Caco-2 (cell line): ENCODE data around the gene OLFML2A. TPM values are rescaled to one million over a fixed set of nuclear protein-coding genes. Genes with fewer than 3 reads are reported as not detected.
"Not testable (repeated sequence)": the region's sequence is repeated elsewhere in the genome, so short reads cannot be mapped to it uniquely, and the experiment has no call there.

ENCODE experiments used
- BruUV-seq: library from RNA; stranded (reverse); fragments of 400-500 nt; replicated peaks from 2 replicates; lab custom pipeline; 2021; lab: Mats Ljungman, UMichigan
- CTCF ChIA-PET: fragments of 300-600 bp; sonication (Branson Sonifier 250); formaldehyde crosslinking; loops from one replicate; lab custom pipeline; 2022; ENCODE audit warnings: antibody characterized with exemption; lab: Charles Lee
- POLR2A ChIA-PET: fragments of 300-600 bp; sonication (Branson Sonifier 250); formaldehyde crosslinking; loops from one replicate; lab custom pipeline; 2022; ENCODE audit warnings: antibody characterized with exemption; lab: Charles Lee
- DNase-seq, 2 experiments: peaks; one replicate each; pipeline versions ENCODE4 v3.0.0 to v3.0.0-alpha.2; 2020 to 2022
- H3K27me3 ChIP-seq: replicated peaks from 2 replicates; pipeline ENCODE4 v1.6.0; 2011; ENCODE audit warnings: low read length; ENCODE audit not compliant: control insufficient read depth, insufficient read depth
- H3K36me3 ChIP-seq: 2 replicates; pipeline ENCODE4 v1.5.1; 2011; ENCODE audit warnings: low read length; ENCODE audit not compliant: control insufficient read depth, insufficient read depth
- H3K4me1 ChIP-seq: fragments of 250-450 bp; sonication (Bioruptor Pico); 2 replicates; pipeline ENCODE4 v1.5.1; 2020; ENCODE audit warnings: mild to moderate bottlenecking
- H3K4me3 ChIP-seq: 2 replicates; pipeline ENCODE4 v1.5.1; 2011; ENCODE audit warnings: low read depth, mild to moderate bottlenecking, control low read depth, low read length
- H3K9me3 ChIP-seq: fragments of 250-450 bp; sonication (Bioruptor Pico); 2 replicates; pipeline ENCODE4 v1.5.1; 2020; ENCODE audit warnings: mild to moderate bottlenecking, moderate library complexity
- H3K27ac Mint-ChIP-seq: one replicate; pipeline ENCODE4 v1.8.0; 2022; ENCODE audit warnings: mixed read lengths; ENCODE audit not compliant: unreplicated experiment
- H3K27me3 Mint-ChIP-seq: one replicate; pipeline ENCODE4 v1.8.0; 2022; ENCODE audit warnings: mixed read lengths; ENCODE audit not compliant: insufficient read depth, unreplicated experiment
- H3K36me3 Mint-ChIP-seq: one replicate; pipeline ENCODE4 v1.8.0; 2022; ENCODE audit warnings: mild to moderate bottlenecking, mixed read lengths; ENCODE audit not compliant: insufficient read depth, unreplicated experiment
- H3K4me1 Mint-ChIP-seq: one replicate; pipeline ENCODE4 v1.8.0; 2022; ENCODE audit warnings: low read depth, mixed read lengths; ENCODE audit not compliant: unreplicated experiment
- H3K4me3 Mint-ChIP-seq: one replicate; pipeline ENCODE4 v1.8.0; 2022; ENCODE audit warnings: mild to moderate bottlenecking, moderate library complexity, mixed read lengths; ENCODE audit not compliant: unreplicated experiment
- H3K9me3 Mint-ChIP-seq: one replicate; pipeline ENCODE4 v1.8.0; 2022; ENCODE audit warnings: mixed read lengths; ENCODE audit not compliant: unreplicated experiment
- CTCF ChIP-seq, 2 experiments: fragments of 200-600 bp in 1 of 2; IDR thresholded peaks; 1 replicate in 1 of 2; 2 replicates in 1 of 2; pipeline versions ENCODE4 v1.5.1 to v1.8.0; 2011 to 2022; ENCODE audit warnings: antibody characterized with exemption in 1 of 2, control low read depth in 1 of 2, inconsistent platforms in 1 of 2, low read depth in 1 of 2, low read length in 1 of 2, mild to moderate bottlenecking in 1 of 2, moderate library complexity in 1 of 2; ENCODE audit not compliant: insufficient read depth in 1 of 2, severe bottlenecking in 1 of 2, unreplicated experiment in 1 of 2
- intact Hi-C: fragments of 100-400 bp; cut with micrococcal nuclease; formaldehyde crosslinking; loops from one replicate; pipeline ENCODE4 v1.10.0; 2022; ENCODE audit not compliant: unreplicated experiment
- total RNA-seq: library from RNA; stranded (reverse); gene quantifications from 2 replicates; pipeline ENCODE4 v1.2.3, GENCODE V29; 2022

Gene OLFML2A
- total RNA-seq, 1 experiment from 2014 or later, result 1.1 TPM

- no TSS peak for BruUV-seq
- peaks cover 22% of the 10 kb centered on the region for H3K36me3 Mint-ChIP-seq
- H3K36me3 ChIP-seq, result no peaks in the 10 kb centered on the region
- H3K27me3 Mint-ChIP-seq, result no peaks in the 10 kb centered on the region
- no peaks in the 10 kb centered on the region for H3K9me3 ChIP-seq
- H3K27ac Mint-ChIP-seq, result peak within 1 kb of the TSS; percentile 98
- H3K4me3 Mint-ChIP-seq, result peak within 1 kb of the TSS; percentile 100
- DNase-seq, result peak; percentile 98
- CTCF ChIA-PET, result interaction anchor here (0.8 to 12.7 kb wide), 8 partner anchors 39 to 127 kb away, joined by 3 to 325 read pairs (median 3); partner anchors contain the start of genes ARPC5L, RPL35 and WDR38
- no peaks in the 10 kb centered on the region for H3K9me3 Mint-ChIP-seq
- peaks cover 18% of the 10 kb centered on the region for H3K4me1 Mint-ChIP-seq
- H3K4me3 ChIP-seq, result peak within 1 kb of the TSS; percentile 98
- peak; percentile 32 to 46 for TF ChIP-seq CTCF (IDR thresholded peaks at IDR 0.05; ENCODE audit: insufficient read depth in 1 of 2, low read depth in 1 of 2, low read length in 1 of 2, severe bottlenecking in 1 of 2, unreplicated experiment in 1 of 2)
- intact Hi-C loops, result loop anchor here (1.0 to 10.0 kb wide), 3 partner anchors 37 to 604 kb away; partner anchors contain the start of gene GOLGA1
- H3K27me3 ChIP-seq, result no peaks in the 10 kb centered on the region
- no peaks in the 10 kb centered on the region for H3K4me1 ChIP-seq
- POLR2A ChIA-PET, result interaction anchor here (0.6 to 0.9 kb wide), 5 partner anchors 46 to 199 kb away, joined by 3 to 5 read pairs (median 3); partner anchors contain the start of genes ARPC5L, RPL35 and WDR38
Measured at GRCh38 chr9:124771021-124771866, 5.7 kb upstream of the OLFML2A start, which contains the start of gene NR6A1. NR6A1 (minus strand) TSS chr9:124771311.

GRCh38 chr9:124771867-124772679 lies 4.9 kb upstream of the OLFML2A start:
- H3K27me3 ChIP-seq, result peaks cover 1% of the 10 kb centered on the region
- no peaks in the 10 kb centered on the region for H3K4me1 ChIP-seq
- Mint-ChIP-seq H3K36me3 (peaks cover 22% of the 10 kb centered on the region), H3K27ac (peak overlapping the region; percentile 98), H3K4me1 (peaks cover 18% of the 10 kb centered on the region), H3K4me3 (peak overlapping the region; percentile 100), H3K9me3 (no peaks in the 10 kb centered on the region), H3K27me3 (no peaks in the 10 kb centered on the region)
- POLR2A ChIA-PET, result interaction anchor here (0.9 kb wide), 2 partner anchors 80 to 81 kb away, joined by 3 read pairs; partner anchors contain the start of gene WDR38
- H3K9me3 ChIP-seq, result no peaks in the 10 kb centered on the region
- intact Hi-C loops, result loop anchor here (1.0 to 10.0 kb wide), 3 partner anchors 38 to 603 kb away; partner anchors contain the start of gene GOLGA1
- no peaks in the 10 kb centered on the region for H3K36me3 ChIP-seq
- CTCF ChIA-PET, result interaction anchor here (0.6 to 12.7 kb wide), 6 partner anchors 10 to 114 kb away, joined by 3 to 325 read pairs (median 4); partner anchors contain the start of genes ARPC5L, RPL35 and WDR38
- BruUV-seq, result TSS peak; percentile 70
- H3K4me3 ChIP-seq, result peak overlapping the region; percentile 55
- peak; percentile 95 for TF ChIP-seq CTCF (IDR thresholded peaks at IDR 0.05; ENCODE audit: insufficient read depth in 1 of 2, low read depth in 1 of 2, low read length in 1 of 2, severe bottlenecking in 1 of 2, unreplicated experiment in 1 of 2)
- peak; percentile 84 to 88 for DNase-seq

GRCh38 chr9:124772877-124773276 lies 4.1 kb upstream of the OLFML2A start:
- H3K4me3 ChIP-seq, H3K4me1 ChIP-seq, BruUV-seq, DNase-seq, H3K36me3 ChIP-seq, H3K27ac Mint-ChIP-seq, H3K27me3 ChIP-seq, POLR2A ChIA-PET, H3K27me3 Mint-ChIP-seq, H3K9me3 ChIP-seq, H3K9me3 Mint-ChIP-seq: not testable (repeated sequence)
- H3K4me1 Mint-ChIP-seq, result peaks cover 18% of the 10 kb centered on the region
- CTCF ChIA-PET, result interaction anchor here (1.6 to 12.7 kb wide), 3 partner anchors 81 to 115 kb away, joined by 5 to 325 read pairs (median 24); partner anchors contain the start of genes ARPC5L, RPL35 and WDR38
- intact Hi-C loops, result loop anchor here (5.0 to 10.0 kb wide), 2 partner anchors 169 to 602 kb away; partner anchors contain the start of gene GOLGA1
- H3K36me3 Mint-ChIP-seq, result peaks cover 22% of the 10 kb centered on the region
- H3K4me3 Mint-ChIP-seq, result peak overlapping the region; percentile 100
